MV-4-11 (cell line): Measurements from ENCODE around the gene GAB3.
A peak's percentile ranks its signal among the peaks of the same experiment; 100 is the strongest.

Experiments
- DNase-seq: peaks from one replicate; lab custom pipeline; 2025; lab: John Stamatoyannopoulos, UW

The GAB3 gene

GRCh38 chrX:154750301-154751202, at the start of gene GAB3:
Gene GAB3, minus strand, starts transcription at chrX:154751077. Its CDS starts 52 bp downstream, at chrX:154751025.
- DNase-seq: peak; percentile 11

- no peak for DNase-seq
Observed at GRCh38 chrX:154799556-154800348, 48.9 kb upstream of the GAB3 start.

GRCh38 chrX:154797006-154797405, 46.1 kb upstream of the GAB3 start:
- no peak for DNase-seq

GRCh38 chrX:154795016-154795415, 44.1 kb upstream of the GAB3 start:
- no peak for DNase-seq

- DNase-seq: no peak
Observed at GRCh38 chrX:154793084-154793795, 42.4 kb upstream of the GAB3 start.

- DNase-seq: no peak
Observed at GRCh38 chrX:154791939-154792338, 41.1 kb upstream of the GAB3 start.

- no peak for DNase-seq
Observed at GRCh38 chrX:154791467-154791866, 40.6 kb upstream of the GAB3 start.

- DNase-seq: peak; percentile 9
Observed at GRCh38 chrX:154785716-154786115, 34.8 kb upstream of the GAB3 start.

GRCh38 chrX:154784149-154784995, 33.5 kb upstream of the GAB3 start:
- DNase-seq: peak; percentile 5

- no peak for DNase-seq
Observed at GRCh38 chrX:154780968-154781367, 30.1 kb upstream of the GAB3 start.

- DNase-seq: peak; percentile 57
Observed at GRCh38 chrX:154779261-154779660, 28.4 kb upstream of the GAB3 start.

GRCh38 chrX:154776753-154777152, 25.9 kb upstream of the GAB3 start:
- no peak for DNase-seq

GRCh38 chrX:154775419-154776349, 24.8 kb upstream of the GAB3 start:
- DNase-seq: no peak

GRCh38 chrX:154774622-154775021, 23.7 kb upstream of the GAB3 start:
- DNase-seq: no peak

GRCh38 chrX:154762537-154763296, 11.8 kb upstream of the GAB3 start, which contains the start of gene DKC1:
Gene DKC1, plus strand, starts transcription at chrX:154762864. Its CDS starts 102 bp downstream, at chrX:154762966.
- peak; percentile 93 for DNase-seq

GRCh38 chrX:154761977-154762536, 11.2 kb upstream of the GAB3 start:
- DNase-seq: no peak

- DNase-seq: no peak
Observed at GRCh38 chrX:154758696-154759095, 7.8 kb upstream of the GAB3 start.

GRCh38 chrX:154751669-154752271, 893 bp upstream of the GAB3 start:
- DNase-seq: no peak
